HG03159 (cell line): Measurements from ENCODE around the gene XIAP.
"Not testable (repeated sequence)": the region's sequence is repeated elsewhere in the genome, so short reads cannot be mapped to it uniquely, and the experiment has no call there.

Source experiments
- ATAC-seq: cut with Tn5 transposase; IDR thresholded peaks from one replicate; pipeline ENCODE4 v1.9.1; 2021; ENCODE audit warnings: mild to moderate bottlenecking, moderate library complexity; ENCODE audit not compliant: unreplicated experiment

XIAP gene

GRCh38 chrX:123873956-123874355 lies 14.1 kb downstream of the XIAP start:
- no peak for ATAC-seq

- ATAC-seq = no peak
Observed at GRCh38 chrX:123876177-123876576, 16.3 kb downstream of the XIAP start.

DNA sequence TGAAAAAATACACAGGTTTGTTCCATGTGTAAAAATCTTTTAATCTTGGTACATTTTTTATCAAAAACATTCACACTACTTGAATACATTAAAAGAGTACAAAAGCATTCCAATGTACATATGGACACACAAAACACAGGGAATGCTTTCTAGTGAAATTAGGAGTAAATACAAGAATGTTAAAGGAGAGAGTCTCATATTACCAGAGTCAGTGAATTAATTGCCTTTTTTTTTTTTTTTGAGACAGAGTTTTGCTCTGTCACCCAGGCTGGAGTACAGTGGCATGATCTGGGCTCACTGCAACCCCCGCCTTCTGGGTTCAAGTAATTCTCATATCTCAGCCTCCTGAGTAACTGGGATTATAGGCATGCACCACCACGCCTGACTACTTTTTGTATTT lies 17.0 kb downstream of the XIAP start:
- ATAC-seq = no peak

DNA sequence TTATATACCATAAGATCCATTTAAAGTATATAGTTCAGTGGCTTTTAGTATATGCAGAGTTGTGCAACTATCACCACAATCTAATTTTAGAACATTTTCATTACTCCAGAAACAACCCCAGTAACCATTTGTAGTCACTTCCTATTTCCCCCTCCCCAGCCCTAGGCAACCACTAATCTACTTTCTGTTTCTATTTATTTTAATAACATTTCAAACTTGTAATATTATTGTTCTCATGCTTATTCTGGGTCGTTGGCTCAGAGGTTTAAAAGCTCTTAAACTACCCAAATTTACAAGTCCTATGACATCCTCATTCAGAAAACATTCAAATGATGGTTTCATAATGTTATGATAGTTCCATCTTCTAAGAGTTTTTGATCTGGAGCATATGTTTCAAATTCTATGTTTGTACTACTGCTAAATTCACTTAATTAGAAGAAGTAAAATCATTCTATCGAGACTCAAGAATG lies 18.4 kb downstream of the XIAP start:
- ATAC-seq = peak; percentile 84

- no peak for ATAC-seq
Observed at GRCh38 chrX:123881330-123881729, 21.5 kb downstream of the XIAP start.

DNA sequence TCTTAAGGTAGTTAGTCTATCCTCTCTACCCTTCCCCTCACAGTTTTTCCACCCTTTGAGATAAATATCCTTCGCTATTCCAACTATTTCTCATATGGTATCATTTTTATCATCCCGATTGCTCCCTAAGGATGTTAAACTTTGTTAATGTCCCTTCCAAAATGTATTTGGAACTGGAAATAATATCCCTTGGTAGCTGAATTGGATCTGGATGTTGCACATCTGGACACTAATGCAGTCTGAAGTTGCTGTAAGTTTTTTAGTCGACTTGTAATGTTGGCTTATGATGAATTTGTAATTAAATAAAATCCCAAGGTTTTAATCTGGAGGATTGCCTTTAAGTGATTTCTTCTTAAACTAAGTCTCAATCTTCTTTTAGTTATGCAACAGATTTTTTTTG lies 22.5 kb downstream of the XIAP start:
- no peak for ATAC-seq

GRCh38 chrX:123884809-123885408 lies 25.1 kb downstream of the XIAP start:
- no peak for ATAC-seq

DNA sequence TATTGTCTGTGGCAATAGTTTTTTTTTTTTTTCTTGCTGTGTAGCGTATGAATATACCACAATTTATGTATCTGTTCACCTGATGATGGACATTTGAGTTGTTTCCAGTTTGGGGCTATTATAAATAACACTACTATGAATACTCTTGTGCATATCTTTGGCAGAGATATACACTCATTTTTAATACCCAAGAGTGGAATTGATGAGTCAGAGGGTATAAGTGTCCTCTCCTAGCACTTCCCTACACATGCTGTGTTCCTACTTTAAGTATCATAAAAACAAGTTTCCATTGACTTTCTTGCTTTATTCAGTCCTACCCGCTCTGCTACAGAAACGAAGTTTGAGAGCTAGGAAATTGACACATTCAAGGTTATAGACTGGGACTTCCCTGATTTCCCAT lies 39.8 kb downstream of the XIAP start:
- ATAC-seq = no peak

DNA sequence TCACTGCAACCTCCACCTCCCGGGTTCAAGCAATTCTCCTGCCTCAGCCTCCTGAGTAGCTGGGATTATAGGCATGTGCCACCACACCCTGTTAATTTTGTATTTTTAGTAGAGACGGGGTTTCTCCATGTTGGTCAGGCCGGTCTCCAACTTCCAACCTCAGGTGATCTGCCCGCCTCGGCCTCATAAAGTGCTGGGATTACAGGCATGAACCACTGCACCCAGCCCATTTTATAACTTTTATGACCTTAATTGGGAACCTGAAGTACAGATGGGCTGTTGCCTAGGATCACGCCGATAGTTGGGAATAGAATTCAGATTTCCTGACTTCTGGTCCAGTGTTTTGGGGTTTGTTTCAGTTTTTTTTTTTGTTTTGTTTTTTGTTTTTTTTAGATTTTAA lies 43.4 kb downstream of the XIAP start:
- ATAC-seq = not testable (repeated sequence)

DNA sequence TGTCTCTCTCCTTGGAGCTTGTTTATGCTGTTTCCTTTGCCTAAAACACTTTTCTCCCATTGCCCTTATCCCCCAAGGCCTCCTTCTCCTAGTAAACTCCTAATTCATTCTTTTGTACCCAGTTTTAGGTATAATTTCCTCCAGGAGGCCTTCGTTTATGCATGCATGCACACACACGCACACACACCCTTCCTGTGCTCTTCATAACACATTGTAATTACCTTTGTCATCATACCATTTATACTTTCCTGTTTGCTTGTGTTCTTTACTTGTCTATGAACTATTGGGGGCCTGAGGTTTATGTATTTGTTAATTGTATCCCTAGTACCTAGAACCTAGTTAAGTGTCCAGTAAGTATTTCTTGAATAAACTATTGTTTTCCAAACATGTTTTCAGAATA lies 45.5 kb downstream of the XIAP start:
- no peak for ATAC-seq

GRCh38 chrX:123906557-123907316 lies 46.9 kb downstream of the XIAP start:
- ATAC-seq = no peak

DNA sequence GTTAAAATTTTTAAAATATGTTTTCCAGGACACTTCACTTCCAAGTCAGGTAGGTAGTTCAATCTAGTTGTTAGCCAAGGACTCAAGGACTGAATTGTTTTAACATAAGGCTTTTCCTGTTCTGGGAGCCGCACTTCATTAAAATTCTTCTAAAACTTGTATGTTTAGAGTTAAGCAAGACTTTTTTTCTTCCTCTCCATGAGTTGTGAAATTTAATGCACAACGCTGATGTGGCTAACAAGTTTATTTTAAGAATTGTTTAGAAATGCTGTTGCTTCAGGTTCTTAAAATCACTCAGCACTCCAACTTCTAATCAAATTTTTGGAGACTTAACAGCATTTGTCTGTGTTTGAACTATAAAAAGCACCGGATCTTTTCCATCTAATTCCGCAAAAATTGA lies 49.7 kb downstream of the XIAP start:
- ATAC-seq = no peak

DNA sequence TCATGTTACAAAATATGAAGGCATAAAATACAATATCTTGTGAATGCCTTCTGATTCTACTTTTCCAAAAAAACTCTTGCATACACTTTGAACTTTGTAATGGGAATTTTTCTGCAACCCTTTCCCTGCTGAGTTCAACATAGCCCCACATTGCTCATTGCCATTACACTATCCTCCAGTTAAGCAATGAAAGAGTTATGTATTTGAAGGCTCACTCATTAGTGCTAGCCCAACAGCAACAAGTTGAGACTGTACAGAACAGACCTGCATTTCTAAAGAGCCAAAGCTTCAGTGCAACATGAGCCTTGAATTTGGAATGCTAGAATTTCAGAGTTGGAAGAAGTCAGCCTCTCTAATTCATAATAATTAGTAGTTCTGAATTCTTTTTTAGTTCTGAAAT lies 57.2 kb downstream of the XIAP start:
- no peak for ATAC-seq

GRCh38 chrX:123918106-123918721 lies 58.4 kb downstream of the XIAP start:
- ATAC-seq = no peak

- ATAC-seq = no peak
Observed at GRCh38 chrX:123920105-123920785, 60.4 kb downstream of the XIAP start.

- ATAC-seq = no peak
Observed at GRCh38 chrX:123923211-123923610, 63.4 kb downstream of the XIAP start.

GRCh38 chrX:123924186-123924585 lies 64.3 kb downstream of the XIAP start:
- no peak for ATAC-seq

DNA sequence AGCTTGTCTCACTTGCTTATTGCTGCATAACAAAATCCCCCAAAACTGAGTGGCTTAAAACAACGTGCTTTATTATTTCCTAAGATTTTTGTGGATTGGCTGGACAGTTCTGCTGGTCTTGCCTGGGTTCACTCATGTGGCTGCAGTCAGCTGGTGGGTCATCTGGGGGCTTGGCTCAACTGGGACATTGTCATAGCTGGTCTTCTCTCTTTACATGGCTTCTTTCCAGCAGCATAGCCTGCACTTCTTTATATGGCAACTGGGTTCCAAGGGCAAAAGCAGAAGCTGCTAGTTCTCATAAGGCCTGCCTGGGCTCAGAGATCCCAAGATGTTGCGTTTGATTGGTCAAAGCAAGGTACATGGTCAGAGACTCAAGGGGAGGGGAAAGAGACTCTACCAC lies 68.0 kb downstream of the XIAP start:
- no peak for ATAC-seq

GRCh38 chrX:123932055-123932454 lies 72.2 kb downstream of the XIAP start:
- ATAC-seq = not testable (repeated sequence)

DNA sequence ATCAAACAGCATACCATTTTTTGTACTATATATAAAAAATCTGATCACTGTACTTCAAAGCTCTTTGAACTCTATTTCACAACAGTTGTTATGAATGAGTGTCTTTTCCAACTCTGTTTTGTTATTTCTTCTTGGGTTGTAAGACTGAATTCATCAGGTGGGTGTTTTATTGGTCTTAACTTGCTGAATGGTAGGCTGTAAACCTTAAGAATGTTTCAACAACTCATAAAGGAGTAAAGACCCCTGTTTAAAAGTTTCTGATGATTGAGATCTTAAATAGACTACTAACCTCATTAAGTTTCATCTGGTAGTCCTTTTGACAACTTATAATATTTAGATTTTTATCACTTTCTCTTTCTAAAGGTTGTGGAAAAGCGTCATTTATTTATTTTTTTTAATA lies 83.2 kb downstream of the XIAP start:
- ATAC-seq = no peak

DNA sequence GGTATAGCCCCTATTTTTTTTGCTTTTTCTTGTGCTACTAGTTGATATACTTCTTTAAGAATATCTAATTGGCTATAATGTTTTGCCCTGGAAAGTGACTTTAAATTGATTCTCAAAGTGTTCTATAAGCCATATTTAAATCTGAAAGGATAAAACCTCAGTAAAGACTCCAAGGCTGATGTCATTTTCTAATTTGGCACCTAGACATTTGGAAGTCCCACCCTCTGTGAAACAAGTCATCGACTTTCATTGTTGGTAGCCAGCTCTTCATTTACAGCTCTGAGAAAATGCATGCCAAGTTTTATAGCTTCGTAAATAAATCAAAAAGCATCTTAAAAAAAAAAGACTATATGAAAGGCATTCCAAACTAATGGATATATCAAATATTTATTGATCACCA lies 83.6 kb downstream of the XIAP start:
- ATAC-seq = no peak

DNA sequence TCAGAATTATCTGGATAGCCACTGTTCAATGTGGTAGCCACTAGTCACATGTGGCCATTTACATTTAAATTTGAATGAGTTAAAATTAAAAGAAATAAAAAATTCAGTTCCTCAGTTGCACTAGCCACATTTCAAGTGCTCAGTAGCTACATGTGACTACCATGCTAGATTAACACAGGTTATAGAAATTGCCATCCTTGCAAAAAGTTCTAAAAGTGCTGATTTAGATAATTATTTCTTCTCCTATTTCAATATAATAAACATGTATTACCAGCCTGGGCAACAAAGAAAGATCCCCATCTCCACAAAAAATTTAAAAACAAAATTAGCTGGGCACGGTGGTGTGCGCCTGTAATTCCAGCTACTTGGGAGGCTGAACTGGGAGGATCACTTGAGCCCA lies 90.0 kb downstream of the XIAP start:
- ATAC-seq = no peak
